Measurements from ENCODE around the gene RHBDF1. TPM values are rescaled to one million over a fixed set of nuclear protein-coding genes. Genes with fewer than 3 reads are reported as not detected.
"Not testable (repeated sequence)": the region's sequence is repeated elsewhere in the genome, so short reads cannot be mapped to it uniquely, and the experiment has no call there.

The RHBDF1 gene
- total and polyA plus RNA-seq, 7 donors = 9.0 to 24.8 (median 18.3) TPM

- DNase-seq = no peak
- TF ChIP-seq CTCF (IDR thresholded peaks at IDR 0.05) = no peak
- no peak for ATAC-seq
- H3K4me3 ChIP-seq = no peak overlapping the region
- peaks cover 0 to 6% of the 10 kb centered on the region in 2 donors for H3K36me3 ChIP-seq (ENCODE audit: insufficient read depth in 1 of 2, low read depth in 1 of 2)
- intact Hi-C loops (cut with DNase I) = no loop called here
- 88 to 90% (median 88%) methylated on average over 11 to 13 of the region's 13 CpGs for WGBS, 3 donors
- H3K4me1 ChIP-seq = no peaks in the 10 kb centered on the region
- no peaks in the 10 kb centered on the region for H3K27me3 ChIP-seq (ENCODE audit: insufficient read depth in 3 of 3, low read length in 2 of 3)
- no peak overlapping the region for H3K27ac ChIP-seq
- no peaks in the 10 kb centered on the region for H3K9me3 ChIP-seq
These were observed 33.2 kb downstream of the RHBDF1 start for GRCh38 chr16:38941-39892.

- DNase-seq; H3K27ac ChIP-seq; H3K36me3 ChIP-seq (ENCODE audit: insufficient read depth in 1 of 2, low read depth in 1 of 2); ATAC-seq; H3K9me3 ChIP-seq; intact Hi-C loops (cut with DNase I); H3K27me3 ChIP-seq (ENCODE audit: insufficient read depth in 3 of 3, low read length in 2 of 3); H3K4me3 ChIP-seq; H3K4me1 ChIP-seq: not testable (repeated sequence)
- WGBS, 3 donors = 77 to 92% (median 90%) methylated on average over 10 to 11 of the region's 11 CpGs
These were observed 34.2 kb downstream of the RHBDF1 start for GRCh38 chr16:38206-38605.

GRCh38 chr16:37511-37910 lies 34.9 kb downstream of the RHBDF1 start:
- no peaks in the 10 kb centered on the region for H3K36me3 ChIP-seq (ENCODE audit: insufficient read depth in 1 of 2, low read depth in 1 of 2)
- TF ChIP-seq CTCF (IDR thresholded peaks at IDR 0.05) = no peak
- intact Hi-C loops (cut with DNase I) = no loop called here
- 93 to 97% (median 96%) methylated on average over 5 of the region's 5 CpGs for whole genome bisulfite sequencing, 3 donors
- H3K4me3 ChIP-seq = no peak overlapping the region
- no peaks in the 10 kb centered on the region for H3K9me3 ChIP-seq
- no peaks in the 10 kb centered on the region for H3K27me3 ChIP-seq (ENCODE audit: insufficient read depth in 3 of 3, low read length in 2 of 3)
- DNase-seq = no peak
- no peaks in the 10 kb centered on the region for H3K4me1 ChIP-seq
- ATAC-seq = no peak
- no peak overlapping the region for H3K27ac ChIP-seq

GRCh38 chr16:36336-36984 lies 36.0 kb downstream of the RHBDF1 start:
- Histone ChIP-seq H3K27ac (no peak overlapping the region), H3K9me3 (no peaks in the 10 kb centered on the region), H3K4me1 (no peaks in the 10 kb centered on the region), H3K27me3 (ENCODE audit: insufficient read depth in 3 of 3, low read length in 2 of 3) (no peaks in the 10 kb centered on the region), H3K4me3 (no peak overlapping the region), H3K36me3 (ENCODE audit: insufficient read depth in 1 of 2, low read depth in 1 of 2) (no peaks in the 10 kb centered on the region)
- peak in 1 of 2 donors; percentile 32 for DNase-seq
- no peak for TF ChIP-seq CTCF (IDR thresholded peaks at IDR 0.05)
- intact Hi-C loops (cut with DNase I) = no loop called here
- WGBS, 3 donors = 89 to 91% (median 90%) methylated on average over 14 to 15 of the region's 15 CpGs
- ATAC-seq = no peak

- no peak for DNase-seq
- no peak for TF ChIP-seq CTCF (IDR thresholded peaks at IDR 0.05)
- Histone ChIP-seq H3K27me3 (ENCODE audit: insufficient read depth in 3 of 3, low read length in 2 of 3) (no peaks in the 10 kb centered on the region), H3K4me3 (no peak overlapping the region), H3K4me1 (no peaks in the 10 kb centered on the region), H3K27ac (no peak overlapping the region), H3K9me3 (no peaks in the 10 kb centered on the region), H3K36me3 (ENCODE audit: insufficient read depth in 1 of 2, low read depth in 1 of 2) (no peaks in the 10 kb centered on the region)
- 78 to 88% (median 82%) methylated on average over 10 to 11 of the region's 11 CpGs for WGBS, 3 donors
- intact Hi-C loops (cut with DNase I) = no loop called here
- ATAC-seq = no peak
These were observed 36.6 kb downstream of the RHBDF1 start for GRCh38 chr16:35678-36305.

All from psoas muscle (tissue), 8 donors.